Neural cell (in vitro differentiated cells): ENCODE data around the gene CDKAL1. TPM values are rescaled to one million over a fixed set of nuclear protein-coding genes. Genes with fewer than 3 reads are reported as not detected.

Source experiments
- H2AFZ ChIP-seq: fragments of 200-600, 300-800 bp; sonication (generic), shearing (Covaris generic); 2 replicates; pipeline ENCODE4 v1.6.0; 2014; ENCODE audit warnings: low read depth, mild to moderate bottlenecking, antibody characterized with exemption, low read length, moderate library complexity
- H3F3A ChIP-seq: fragments of 200-600 bp; shearing (Covaris generic); 2 replicates; pipeline ENCODE4 v1.6.1; 2016; ENCODE audit warnings: mild to moderate bottlenecking, moderate library complexity, mixed read lengths, antibody characterized with exemption, low read length; ENCODE audit not compliant: insufficient read depth, poor library complexity, severe bottlenecking
- H3K27ac ChIP-seq: fragments of 200-600, 300-800 bp; sonication (generic), shearing (Covaris generic); 2 replicates; pipeline ENCODE4 v1.5.1; 2014; ENCODE audit warnings: mild to moderate bottlenecking, low read length, moderate library complexity
- H3K27me3 ChIP-seq: fragments of 300-800, 200-600 bp; sonication (generic), shearing (Covaris generic); 2 replicates; pipeline ENCODE4 v1.6.0; 2014; ENCODE audit warnings: mild to moderate bottlenecking, low read depth, low read length, moderate library complexity; ENCODE audit not compliant: insufficient read depth
- H3K36me3 ChIP-seq: fragments of 300-800, 200-600 bp; sonication (generic), shearing (Covaris generic); 2 replicates; pipeline ENCODE4 v1.5.1; 2014; ENCODE audit warnings: mild to moderate bottlenecking, antibody characterized with exemption, low read length, moderate library complexity; ENCODE audit not compliant: insufficient read depth
- H3K4me2 ChIP-seq: fragments of 300-800, 200-600 bp; sonication (generic), shearing (Covaris generic); 2 replicates; pipeline ENCODE4 v1.6.0; 2014; ENCODE audit warnings: mild to moderate bottlenecking, low read length
- H3K4me3 ChIP-seq: fragments of 300-800, 200-600 bp; sonication (generic), shearing (Covaris generic); 2 replicates; pipeline ENCODE4 v1.5.1; 2014; ENCODE audit warnings: mild to moderate bottlenecking, low read length, moderate library complexity
- H3K79me2 ChIP-seq: fragments of 200-600 bp; shearing (Covaris generic); replicated peaks from 2 replicates; pipeline ENCODE4 v1.6.0; 2014; ENCODE audit warnings: mild to moderate bottlenecking, low read length, moderate library complexity; ENCODE audit not compliant: insufficient read depth
- H3K9ac ChIP-seq: fragments of 300-800, 200-600 bp; sonication (generic), shearing (Covaris generic); 2 replicates; pipeline ENCODE4 v1.6.1; 2016; ENCODE audit warnings: mild to moderate bottlenecking, low read length, mixed read lengths
- H3K9me2 ChIP-seq: fragments of 200-600 bp; shearing (Covaris generic); 2 replicates; pipeline ENCODE4 v1.6.1; 2016; ENCODE audit warnings: mild to moderate bottlenecking, low read length, mixed read lengths; ENCODE audit not compliant: insufficient read depth
- H3K9me3 ChIP-seq: fragments of 200-600, 300-800 bp; sonication (generic), shearing (Covaris generic); 2 replicates; pipeline ENCODE4 v1.6.1; 2016; ENCODE audit warnings: mild to moderate bottlenecking, mixed run types, low read length, moderate library complexity, mixed read lengths
- H4K20me1 ChIP-seq: fragments of 200-600 bp; shearing (Covaris generic); 2 replicates; pipeline ENCODE4 v1.6.1; 2016; ENCODE audit warnings: mild to moderate bottlenecking, mixed run types; ENCODE audit not compliant: insufficient read depth
- CTCF ChIP-seq: fragments of 450-650 bp; IDR thresholded peaks from 2 replicates; pipeline ENCODE4 v1.5.1; 2014; ENCODE audit warnings: antibody characterized with exemption, mild to moderate bottlenecking, moderate library complexity; ENCODE audit not compliant: poor library complexity, severe bottlenecking
- EP300 ChIP-seq: fragments of 450-650 bp; conservative IDR thresholded peaks from 2 replicates; pipeline ENCODE4 v1.6.1; 2014; ENCODE audit warnings: antibody characterized with exemption, mild to moderate bottlenecking, moderate library complexity; ENCODE audit not compliant: poor library complexity, severe bottlenecking
- EZH2 ChIP-seq: fragments of 200-600, 300-800 bp; shearing (Covaris generic), sonication (generic); IDR thresholded peaks from 2 replicates; pipeline ENCODE4 v1.6.1; 2014; ENCODE audit warnings: antibody characterized with exemption, low read length, borderline replicate concordance, mild to moderate bottlenecking; ENCODE audit not compliant: insufficient read depth, poor library complexity, severe bottlenecking
- MXI1 ChIP-seq: fragments of 450-650 bp; conservative IDR thresholded peaks from 2 replicates; pipeline ENCODE4 v1.6.1; 2014; ENCODE audit warnings: antibody characterized with exemption, mild to moderate bottlenecking; ENCODE audit not compliant: poor library complexity, severe bottlenecking
- POLR2AphosphoS5 ChIP-seq: IDR thresholded peaks from 2 replicates; pipeline ENCODE4 v1.6.1; 2012
- RAD21 ChIP-seq: fragments of 450-650 bp; conservative IDR thresholded peaks from 2 replicates; pipeline ENCODE4 v1.6.1; 2014; ENCODE audit warnings: antibody characterized with exemption, mild to moderate bottlenecking, moderate library complexity
- REST ChIP-seq: IDR thresholded peaks from 2 replicates; pipeline ENCODE4 v1.6.1; 2012; ENCODE audit warnings: borderline replicate concordance
- SMC3 ChIP-seq: fragments of 450-650 bp; conservative IDR thresholded peaks from 2 replicates; pipeline ENCODE4 v1.6.1; 2014; ENCODE audit warnings: antibody characterized with exemption, mild to moderate bottlenecking, moderate library complexity; ENCODE audit not compliant: poor library complexity
- TAF1 ChIP-seq: IDR thresholded peaks from 2 replicates; pipeline ENCODE4 v1.6.1; 2012; ENCODE audit warnings: low read depth
- polyA plus RNA-seq: library from polyadenylated mRNA; depleted of rRNA; stranded (reverse); fragments of >200 nt; gene quantifications from 2 replicates; pipeline ENCODE4 v1.2.3, GENCODE V29; 2014

Gene CDKAL1
- polyA plus RNA-seq, 1 donor from 2014 or later, result 10.7 TPM

DNA sequence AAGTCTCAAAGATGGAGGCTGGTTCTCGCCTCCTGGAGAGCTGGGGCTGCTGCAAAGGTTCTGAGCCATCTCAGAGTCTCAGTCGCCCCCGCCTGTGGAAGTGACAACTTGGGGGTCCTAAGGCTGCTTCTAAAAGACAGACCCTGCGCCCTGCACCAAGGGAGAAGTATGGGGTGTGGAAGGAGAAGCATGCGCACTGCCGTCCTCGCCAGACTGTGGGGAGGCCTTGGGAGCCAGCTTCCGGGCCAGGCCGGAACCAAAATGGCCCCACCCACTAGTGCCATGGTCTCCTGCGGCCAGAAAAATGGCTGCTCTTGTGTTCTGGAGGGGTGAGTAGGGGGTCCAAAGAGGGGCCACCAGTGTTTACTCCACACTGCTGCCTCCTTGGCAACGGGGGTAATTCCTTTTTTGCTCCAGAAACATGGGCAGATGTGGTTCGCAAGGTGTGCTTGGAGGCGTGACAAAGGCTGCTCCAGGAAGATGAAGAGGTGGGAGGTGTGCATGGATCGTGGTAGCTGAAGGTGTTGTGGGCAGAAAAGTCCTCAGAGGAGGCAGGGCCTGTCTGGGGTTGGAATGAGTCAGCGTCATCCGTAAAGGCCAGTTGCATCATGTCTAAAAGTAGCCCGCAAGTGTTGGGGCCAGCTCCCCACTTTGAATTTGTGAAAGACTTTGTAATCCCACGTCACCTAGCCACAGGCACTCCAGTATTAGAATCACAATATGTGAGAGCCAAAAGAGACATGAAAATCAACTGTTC lies 729.5 kb downstream of the CDKAL1 start:
- H3K79me2 ChIP-seq, result no peaks in the 10 kb centered on the region
- H4K20me1 ChIP-seq, result no peaks in the 10 kb centered on the region
- H3K9ac ChIP-seq, result no peak overlapping the region
- no peaks in the 10 kb centered on the region for H3K36me3 ChIP-seq
- H3K4me2 ChIP-seq, result no peak overlapping the region
- no peaks in the 10 kb centered on the region for H3F3A ChIP-seq
- no peak overlapping the region for H3K4me3 ChIP-seq
- H3K27ac ChIP-seq, result no peak overlapping the region
- H3K9me2 ChIP-seq, result no peaks in the 10 kb centered on the region
- TF ChIP-seq EZH2, result no peak
- TF ChIP-seq TAF1, result no peak
- TF ChIP-seq EP300, result no peak
- TF ChIP-seq MXI1, result no peak
- TF ChIP-seq POLR2AphosphoS5, result no peak
- TF ChIP-seq SMC3, result no peak
- TF ChIP-seq REST, result no peak
- no peak for TF ChIP-seq CTCF
- TF ChIP-seq RAD21, result no peak
- no peak overlapping the region for H2AFZ ChIP-seq
- H3K27me3 ChIP-seq, result no peaks in the 10 kb centered on the region
- H3K9me3 ChIP-seq, result no peaks in the 10 kb centered on the region

DNA sequence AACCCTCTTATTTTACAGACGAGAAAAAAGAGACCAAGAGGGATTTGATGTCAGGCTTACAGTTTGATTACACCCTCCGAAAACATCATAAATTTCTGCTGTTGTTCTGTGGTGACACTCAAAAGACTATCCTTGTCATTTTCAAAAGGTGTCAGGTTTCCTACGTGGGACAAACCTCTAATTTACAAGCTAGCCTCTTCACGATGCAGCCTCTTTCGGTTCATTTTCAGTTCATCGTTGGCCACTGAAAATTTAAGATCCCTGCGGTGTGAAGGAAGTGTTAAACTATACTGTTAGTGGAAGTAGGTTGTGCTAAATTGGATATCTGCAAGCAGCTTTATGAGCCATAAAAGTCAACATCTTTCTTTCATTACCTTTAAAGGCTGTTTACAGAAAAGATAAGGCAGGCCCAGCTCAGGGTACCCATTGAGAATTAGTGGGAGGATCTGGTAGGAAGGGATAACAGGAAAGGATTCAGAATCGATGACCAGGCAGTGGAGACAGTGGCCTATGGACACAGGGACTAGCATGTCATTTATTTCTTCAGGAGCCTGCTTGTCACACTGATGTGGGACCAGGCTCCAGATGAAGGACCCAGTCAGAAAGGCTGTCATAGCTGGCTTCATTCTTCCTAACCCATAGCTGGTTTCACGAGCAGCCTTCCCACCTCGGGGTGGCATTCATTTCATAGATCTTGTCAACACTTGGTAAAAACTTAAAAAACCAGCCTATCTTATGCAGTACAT lies 730.2 kb downstream of the CDKAL1 start:
- Histone ChIP-seq H3K27ac (no peak overlapping the region), H3K4me3 (no peak overlapping the region), H2AFZ (no peak overlapping the region)

More for the DNA sequence above, 730.2 kb downstream of the CDKAL1 start:
- Histone ChIP-seq H3K9ac (no peak overlapping the region), H3K36me3 (no peaks in the 10 kb centered on the region), H3K9me2 (no peaks in the 10 kb centered on the region), H3K79me2 (no peaks in the 10 kb centered on the region), H3K27me3 (no peaks in the 10 kb centered on the region), H3K9me3 (no peaks in the 10 kb centered on the region), H4K20me1 (no peaks in the 10 kb centered on the region), H3K4me2 (no peak overlapping the region), H3F3A (no peaks in the 10 kb centered on the region)
- TF ChIP-seq TAF1, result no peak
- no peak for TF ChIP-seq EP300
- TF ChIP-seq CTCF, result no peak
- TF ChIP-seq POLR2AphosphoS5, result no peak
- TF ChIP-seq REST, result no peak
- no peak for TF ChIP-seq RAD21
